ENCODE data around the gene NAB1.

Gene NAB1, protein sequence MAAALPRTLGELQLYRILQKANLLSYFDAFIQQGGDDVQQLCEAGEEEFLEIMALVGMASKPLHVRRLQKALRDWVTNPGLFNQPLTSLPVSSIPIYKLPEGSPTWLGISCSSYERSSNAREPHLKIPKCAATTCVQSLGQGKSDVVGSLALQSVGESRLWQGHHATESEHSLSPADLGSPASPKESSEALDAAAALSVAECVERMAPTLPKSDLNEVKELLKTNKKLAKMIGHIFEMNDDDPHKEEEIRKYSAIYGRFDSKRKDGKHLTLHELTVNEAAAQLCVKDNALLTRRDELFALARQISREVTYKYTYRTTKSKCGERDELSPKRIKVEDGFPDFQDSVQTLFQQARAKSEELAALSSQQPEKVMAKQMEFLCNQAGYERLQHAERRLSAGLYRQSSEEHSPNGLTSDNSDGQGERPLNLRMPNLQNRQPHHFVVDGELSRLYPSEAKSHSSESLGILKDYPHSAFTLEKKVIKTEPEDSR

DNA sequence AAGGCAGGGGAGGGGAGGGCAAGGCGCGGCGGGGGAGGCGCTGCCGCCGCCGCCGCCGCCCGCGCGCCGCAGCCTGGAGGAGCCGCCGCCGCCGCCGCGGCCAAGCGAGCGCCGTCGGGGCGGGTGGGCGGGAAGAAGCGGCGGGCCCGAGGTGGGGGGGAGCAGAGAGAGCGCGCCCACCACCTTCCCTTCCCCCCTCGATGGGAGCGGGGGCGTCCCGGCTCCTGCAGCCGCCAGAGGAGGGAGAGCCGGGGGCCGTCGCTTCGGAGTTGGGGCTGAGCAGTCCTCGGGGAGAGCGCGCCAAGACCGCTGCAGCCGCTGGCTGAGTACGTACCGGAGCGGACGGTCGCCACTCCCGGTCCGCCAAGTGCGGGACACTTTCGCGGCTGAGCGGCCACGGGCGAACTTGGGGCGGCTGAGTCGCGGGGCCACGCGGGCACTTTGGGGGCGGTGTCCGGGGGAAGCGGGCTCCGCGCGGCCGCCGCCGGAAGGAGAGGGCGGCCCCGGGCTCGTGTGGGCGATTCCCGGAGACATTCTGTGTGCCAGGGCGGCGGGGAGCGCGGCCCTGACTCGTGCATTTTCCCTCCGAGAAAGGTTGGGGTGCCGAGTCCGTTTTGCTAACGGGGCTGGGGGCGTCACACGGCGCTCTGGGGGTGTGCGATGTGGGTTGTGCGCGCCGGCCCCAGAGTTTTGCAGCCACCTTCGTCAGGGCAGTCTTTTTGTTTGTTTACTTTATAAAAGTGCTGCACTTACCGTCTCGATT is at the start of gene NAB1:
Gene NAB1, plus strand, starts transcription at position 49 of the 763 bp plus-strand sequence. CDS start 10,094 bp downstream, outside the sequence.
- no peaks in the 10 kb centered on the region for H3K36me3 Mint-ChIP-seq (ENCODE audit: low read depth)
- H3K4me1 Mint-ChIP-seq, result peaks cover 31% of the 10 kb centered on the region
- H3K9me3 Mint-ChIP-seq, result no peaks in the 10 kb centered on the region
- TF ChIP-seq, protein P1, sequence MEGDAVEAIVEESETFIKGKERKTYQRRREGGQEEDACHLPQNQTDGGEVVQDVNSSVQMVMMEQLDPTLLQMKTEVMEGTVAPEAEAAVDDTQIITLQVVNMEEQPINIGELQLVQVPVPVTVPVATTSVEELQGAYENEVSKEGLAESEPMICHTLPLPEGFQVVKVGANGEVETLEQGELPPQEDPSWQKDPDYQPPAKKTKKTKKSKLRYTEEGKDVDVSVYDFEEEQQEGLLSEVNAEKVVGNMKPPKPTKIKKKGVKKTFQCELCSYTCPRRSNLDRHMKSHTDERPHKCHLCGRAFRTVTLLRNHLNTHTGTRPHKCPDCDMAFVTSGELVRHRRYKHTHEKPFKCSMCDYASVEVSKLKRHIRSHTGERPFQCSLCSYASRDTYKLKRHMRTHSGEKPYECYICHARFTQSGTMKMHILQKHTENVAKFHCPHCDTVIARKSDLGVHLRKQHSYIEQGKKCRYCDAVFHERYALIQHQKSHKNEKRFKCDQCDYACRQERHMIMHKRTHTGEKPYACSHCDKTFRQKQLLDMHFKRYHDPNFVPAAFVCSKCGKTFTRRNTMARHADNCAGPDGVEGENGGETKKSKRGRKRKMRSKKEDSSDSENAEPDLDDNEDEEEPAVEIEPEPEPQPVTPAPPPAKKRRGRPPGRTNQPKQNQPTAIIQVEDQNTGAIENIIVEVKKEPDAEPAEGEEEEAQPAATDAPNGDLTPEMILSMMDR (IDR thresholded peaks at IDR 0.05; ENCODE audit: unreplicated experiment in 3 of 3), result no peak
- H3K27me3 Mint-ChIP-seq (ENCODE audit: low read depth), result no peaks in the 10 kb centered on the region
- H3K4me3 Mint-ChIP-seq, result peak within 1 kb of the TSS; percentile 91 to 96 (median 96)
- H3K27ac Mint-ChIP-seq, result peak within 1 kb of the TSS; percentile 95 to 98 (median 96)

DNA sequence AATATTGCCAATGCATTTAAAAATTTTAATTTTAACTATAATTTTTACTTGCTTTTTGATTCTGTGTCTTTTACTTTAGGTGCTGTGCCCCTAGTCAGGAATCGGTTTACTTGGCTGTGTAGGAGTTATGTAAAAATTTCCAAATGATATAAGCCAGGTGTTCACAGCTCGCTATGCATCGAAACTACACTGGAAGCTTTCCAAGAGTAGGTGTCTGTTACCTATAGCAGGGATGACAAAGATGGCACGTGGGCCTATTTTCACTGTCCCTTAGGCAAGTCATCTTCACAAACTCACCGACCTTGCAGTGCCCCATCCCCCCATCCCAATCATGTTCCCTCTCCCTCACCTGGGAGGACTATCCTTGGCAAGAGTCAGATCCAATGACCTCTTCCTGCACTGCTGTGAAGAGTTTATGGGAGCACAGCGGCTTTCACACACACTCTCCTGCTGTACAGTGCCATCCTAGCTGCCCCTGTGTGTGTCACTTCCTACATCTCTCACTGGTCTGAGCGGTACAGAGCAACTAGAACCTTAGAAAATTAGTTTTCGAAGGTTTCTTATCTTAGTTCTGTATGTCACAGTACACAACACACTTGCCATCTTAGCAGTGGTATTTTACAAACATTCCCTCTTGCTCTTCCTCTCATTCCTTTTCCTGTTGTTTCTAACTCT is 49.2 kb upstream of the NAB1 start:
- TF ChIP-seq, protein P1 (IDR thresholded peaks at IDR 0.05; ENCODE audit: unreplicated experiment in 3 of 3), result no peak
- peak overlapping the region in 1 of 3 experiments; percentile 5 for H3K27ac Mint-ChIP-seq
- no peaks in the 10 kb centered on the region for H3K36me3 Mint-ChIP-seq (ENCODE audit: low read depth)
- H3K4me1 Mint-ChIP-seq, result peaks cover 10% of the 10 kb centered on the region
- H3K9me3 Mint-ChIP-seq, result no peaks in the 10 kb centered on the region
- no peaks in the 10 kb centered on the region for H3K27me3 Mint-ChIP-seq (ENCODE audit: low read depth)
- no peak overlapping the region for H3K4me3 Mint-ChIP-seq

DNA sequence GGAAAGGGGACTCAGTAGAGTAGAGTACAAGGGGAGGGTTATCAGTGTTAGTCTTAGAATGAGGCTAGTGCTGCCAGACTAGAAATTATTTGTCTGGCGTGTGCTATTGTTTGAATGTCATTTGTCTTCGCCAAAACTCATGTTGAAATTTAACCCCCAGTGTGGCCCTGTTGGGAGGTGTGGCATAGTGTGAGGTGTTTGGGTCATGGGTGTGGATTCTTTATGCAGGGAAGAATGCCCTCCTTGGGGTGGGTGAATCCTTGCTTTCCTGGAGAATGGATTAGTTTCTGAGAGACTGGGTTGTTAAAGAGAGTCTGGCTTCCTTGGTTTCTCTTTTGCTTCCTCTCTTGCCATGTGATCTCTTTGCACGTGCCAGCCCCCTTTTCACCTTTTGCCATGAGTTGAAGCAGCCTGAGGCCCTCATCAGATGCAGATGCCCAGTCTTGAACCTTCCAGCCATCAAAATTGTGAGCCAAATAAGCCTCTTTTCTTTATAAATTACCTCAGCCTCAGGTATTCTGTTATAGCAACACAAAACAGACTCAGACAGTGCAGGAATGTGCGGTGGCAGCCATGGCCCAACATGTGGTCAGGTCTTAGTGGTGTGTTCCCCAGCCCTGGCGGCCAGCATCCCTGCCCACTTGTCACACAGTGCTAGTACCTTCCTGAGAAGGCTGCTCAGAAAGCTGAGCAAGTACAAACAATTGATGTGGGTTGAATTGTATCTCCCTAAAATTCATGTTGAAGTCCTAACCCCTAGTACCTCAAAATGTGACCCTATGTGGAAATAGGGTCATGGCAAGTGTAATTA is 48.4 kb upstream of the NAB1 start:
- H3K27ac Mint-ChIP-seq, result no peak overlapping the region
- no peaks in the 10 kb centered on the region for H3K27me3 Mint-ChIP-seq (ENCODE audit: low read depth)
- TF ChIP-seq, protein P1 (IDR thresholded peaks at IDR 0.05; ENCODE audit: unreplicated experiment in 3 of 3), result no peak
- H3K36me3 Mint-ChIP-seq (ENCODE audit: low read depth), result no peaks in the 10 kb centered on the region
- H3K4me1 Mint-ChIP-seq, result peaks cover 10% of the 10 kb centered on the region
- H3K4me3 Mint-ChIP-seq, result no peak overlapping the region
- H3K9me3 Mint-ChIP-seq, result no peaks in the 10 kb centered on the region

DNA sequence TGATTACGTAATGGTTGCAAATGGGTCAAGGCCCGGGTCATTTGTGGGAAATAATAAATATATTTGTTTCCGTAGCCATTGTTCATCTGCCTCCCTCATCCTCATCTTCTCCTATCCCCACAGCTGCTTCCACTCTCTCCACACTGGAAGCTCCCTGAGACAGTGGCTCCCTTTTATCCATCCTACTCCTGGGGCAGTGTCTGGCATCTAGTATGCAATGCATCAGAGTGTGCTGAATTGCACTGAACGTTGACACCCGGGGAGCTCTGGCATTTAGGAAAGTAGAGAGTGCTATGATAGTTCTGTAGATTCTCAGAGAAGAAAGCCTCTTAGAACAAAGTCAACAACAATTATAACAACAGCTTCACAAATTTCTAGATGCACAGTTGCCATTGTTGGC is 45.5 kb upstream of the NAB1 start:
- no peak overlapping the region for H3K27ac Mint-ChIP-seq
- TF ChIP-seq, protein P1 (IDR thresholded peaks at IDR 0.05; ENCODE audit: unreplicated experiment in 3 of 3), result no peak
- H3K27me3 Mint-ChIP-seq (ENCODE audit: low read depth), result no peaks in the 10 kb centered on the region
- no peak overlapping the region for H3K4me3 Mint-ChIP-seq
- no peaks in the 10 kb centered on the region for H3K9me3 Mint-ChIP-seq
- peaks cover 27% of the 10 kb centered on the region for H3K4me1 Mint-ChIP-seq
- no peaks in the 10 kb centered on the region for H3K36me3 Mint-ChIP-seq (ENCODE audit: low read depth)

DNA sequence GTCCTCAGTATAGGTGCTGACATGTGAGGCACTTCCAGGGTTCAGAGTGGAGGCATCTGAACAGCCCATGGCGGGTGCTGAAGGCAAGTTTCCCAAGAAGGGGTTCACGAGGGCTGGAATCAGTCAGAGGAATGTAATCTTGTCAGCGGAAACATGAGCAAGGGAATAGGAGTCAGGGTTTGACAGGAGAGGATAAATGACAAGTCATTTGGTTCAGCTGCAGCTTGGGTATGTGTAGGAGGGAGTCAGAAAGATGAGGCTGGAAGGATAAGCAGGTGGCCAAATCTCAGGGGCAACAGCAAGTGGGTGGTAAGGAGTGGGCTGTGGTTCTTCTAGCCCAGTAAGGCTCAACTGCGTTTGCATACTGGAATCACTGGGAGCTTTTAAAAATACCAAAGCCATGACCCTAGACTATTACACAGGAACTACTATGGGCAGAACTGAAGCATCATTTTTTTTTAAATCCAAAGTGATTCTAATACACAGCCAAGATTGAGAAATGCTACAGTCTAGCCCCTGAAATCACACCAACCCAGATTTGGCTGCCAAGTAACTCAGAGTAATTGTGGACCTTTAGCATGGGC is 41.8 kb upstream of the NAB1 start:
- H3K4me1 Mint-ChIP-seq, result peaks cover 24% of the 10 kb centered on the region
- peak overlapping the region; percentile 2 to 77 (median 63) for H3K27ac Mint-ChIP-seq
- TF ChIP-seq, protein P1 (IDR thresholded peaks at IDR 0.05; ENCODE audit: unreplicated experiment in 3 of 3), result no peak
- H3K36me3 Mint-ChIP-seq (ENCODE audit: low read depth), result peaks cover 6% of the 10 kb centered on the region
- H3K9me3 Mint-ChIP-seq, result peaks cover 14% of the 10 kb centered on the region
- H3K4me3 Mint-ChIP-seq, result peak overlapping the region in 1 of 3 experiments; percentile 8
- H3K27me3 Mint-ChIP-seq (ENCODE audit: low read depth), result no peaks in the 10 kb centered on the region
